Fibroblast of pulmonary artery (primary cell): ENCODE results near the gene GALNT17.

ENCODE experiments used
- DNase-seq: peaks from one replicate; pipeline ENCODE4 v3.0.0-alpha.2; 2010; ENCODE audit warnings: low read depth
- H3K4me3 ChIP-seq: replicated peaks from 2 replicates; pipeline ENCODE4 v1.5.1; 2011; ENCODE audit warnings: low read depth, mild to moderate bottlenecking, control low read depth, low read length, moderate library complexity
- CTCF ChIP-seq: IDR thresholded peaks from 2 replicates; pipeline ENCODE4 v1.5.1; 2011; ENCODE audit warnings: mild to moderate bottlenecking, control low read depth, low read length, inconsistent platforms; ENCODE audit errors: missing control alignments

GALNT17 gene

GRCh38 chr7:71541707-71542353, 409.9 kb downstream of the GALNT17 start:
- no peak overlapping the region for H3K4me3 ChIP-seq
- no peak for DNase-seq
- TF ChIP-seq CTCF = no peak

GRCh38 chr7:71543396-71543795, 411.5 kb downstream of the GALNT17 start:
- DNase-seq = no peak
- no peak for TF ChIP-seq CTCF
- no peak overlapping the region for H3K4me3 ChIP-seq

GRCh38 chr7:71544816-71545215, 412.9 kb downstream of the GALNT17 start:
- DNase-seq = no peak

GRCh38 chr7:71547426-71547825, 415.5 kb downstream of the GALNT17 start:
- DNase-seq = no peak
- no peak for TF ChIP-seq CTCF
- no peak overlapping the region for H3K4me3 ChIP-seq

More at GRCh38 chr7:71544816-71545215, 412.9 kb downstream of the GALNT17 start:
- no peak for TF ChIP-seq CTCF
- no peak overlapping the region for H3K4me3 ChIP-seq

GRCh38 chr7:71548746-71549145, 416.8 kb downstream of the GALNT17 start:
- TF ChIP-seq CTCF = no peak
- H3K4me3 ChIP-seq = no peak overlapping the region
- DNase-seq = no peak

GRCh38 chr7:71553306-71553705, 421.4 kb downstream of the GALNT17 start:
- no peak for TF ChIP-seq CTCF
- no peak for DNase-seq
- H3K4me3 ChIP-seq = no peak overlapping the region

- DNase-seq = no peak
- TF ChIP-seq CTCF = no peak
These were observed 423.8 kb downstream of the GALNT17 start for GRCh38 chr7:71555758-71556157.

More at GRCh38 chr7:71555758-71556157, 423.8 kb downstream of the GALNT17 start:
- no peak overlapping the region for H3K4me3 ChIP-seq
